ENCODE measurements around the gene LTBP1.

Gene LTBP1

GRCh38 chr2:33086400-33087015, 139.8 kb downstream of the LTBP1 start:
- H4K20me1 ChIP-seq (ENCODE audit: insufficient read depth), result no peaks in the 10 kb centered on the region
- no peak overlapping the region for H3K4me3 ChIP-seq (IDR thresholded peaks at IDR 0.05; ENCODE audit: insufficient read depth, low read depth, low read length)
- H3K9ac ChIP-seq, result no peak overlapping the region
- H2AFZ ChIP-seq (ENCODE audit: low read depth), result no peak overlapping the region
- H3K79me2 ChIP-seq (ENCODE audit: insufficient read depth, low read depth), result no peaks in the 10 kb centered on the region
- no peaks in the 10 kb centered on the region for H3K36me3 ChIP-seq (ENCODE audit: insufficient read depth)
- H3K27me3 ChIP-seq (ENCODE audit: insufficient read depth, low read depth), result no peaks in the 10 kb centered on the region
- no peak overlapping the region for H3K27ac ChIP-seq
- TF ChIP-seq, protein P1, sequence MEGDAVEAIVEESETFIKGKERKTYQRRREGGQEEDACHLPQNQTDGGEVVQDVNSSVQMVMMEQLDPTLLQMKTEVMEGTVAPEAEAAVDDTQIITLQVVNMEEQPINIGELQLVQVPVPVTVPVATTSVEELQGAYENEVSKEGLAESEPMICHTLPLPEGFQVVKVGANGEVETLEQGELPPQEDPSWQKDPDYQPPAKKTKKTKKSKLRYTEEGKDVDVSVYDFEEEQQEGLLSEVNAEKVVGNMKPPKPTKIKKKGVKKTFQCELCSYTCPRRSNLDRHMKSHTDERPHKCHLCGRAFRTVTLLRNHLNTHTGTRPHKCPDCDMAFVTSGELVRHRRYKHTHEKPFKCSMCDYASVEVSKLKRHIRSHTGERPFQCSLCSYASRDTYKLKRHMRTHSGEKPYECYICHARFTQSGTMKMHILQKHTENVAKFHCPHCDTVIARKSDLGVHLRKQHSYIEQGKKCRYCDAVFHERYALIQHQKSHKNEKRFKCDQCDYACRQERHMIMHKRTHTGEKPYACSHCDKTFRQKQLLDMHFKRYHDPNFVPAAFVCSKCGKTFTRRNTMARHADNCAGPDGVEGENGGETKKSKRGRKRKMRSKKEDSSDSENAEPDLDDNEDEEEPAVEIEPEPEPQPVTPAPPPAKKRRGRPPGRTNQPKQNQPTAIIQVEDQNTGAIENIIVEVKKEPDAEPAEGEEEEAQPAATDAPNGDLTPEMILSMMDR (conservative IDR thresholded peaks at IDR 0.05; ENCODE audit: low read depth, low read length), result no peak
- no peak overlapping the region for H3K4me2 ChIP-seq
- H3K4me1 ChIP-seq (ENCODE audit: low read depth, poor library complexity, severe bottlenecking), result peaks cover 3% of the 10 kb centered on the region

DNA sequence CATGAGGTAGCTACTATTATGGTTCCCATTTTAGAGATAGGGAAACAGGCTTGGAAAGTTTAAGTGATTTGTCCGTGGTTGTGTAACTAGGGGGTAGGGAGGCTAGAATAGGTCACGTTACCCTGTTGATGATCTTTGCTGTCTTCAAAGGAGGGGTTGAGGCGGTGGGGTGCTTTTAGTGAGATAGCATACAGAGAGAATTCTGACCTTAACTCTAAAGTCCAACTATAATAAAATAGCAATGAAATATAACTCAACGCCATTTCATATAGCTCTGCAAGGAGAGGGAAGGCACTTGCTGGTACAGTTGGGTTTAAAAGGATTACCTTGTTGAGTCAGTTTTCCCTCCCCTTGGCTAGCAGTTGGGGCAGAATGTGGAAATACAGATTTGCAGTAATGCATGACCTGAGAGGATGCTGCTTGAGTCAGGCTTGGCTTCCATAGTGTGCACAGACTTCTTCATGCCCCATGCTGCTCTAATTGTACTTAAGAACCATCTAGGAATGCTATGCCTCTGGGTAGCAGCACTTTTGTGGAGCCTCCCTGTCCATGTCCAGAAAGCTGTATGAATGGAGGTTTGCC, 143.9 kb downstream of the LTBP1 start:
- peaks cover 3% of the 10 kb centered on the region for H3K4me1 ChIP-seq (ENCODE audit: low read depth, poor library complexity, severe bottlenecking)
- TF ChIP-seq, protein P1 (conservative IDR thresholded peaks at IDR 0.05; ENCODE audit: low read depth, low read length), result no peak
- H3K79me2 ChIP-seq (ENCODE audit: insufficient read depth, low read depth), result no peaks in the 10 kb centered on the region

GRCh38 chr2:33091541-33092123, 144.9 kb downstream of the LTBP1 start:
- no peak overlapping the region for H3K4me3 ChIP-seq (IDR thresholded peaks at IDR 0.05; ENCODE audit: insufficient read depth, low read depth, low read length)
- no peaks in the 10 kb centered on the region for H3K79me2 ChIP-seq (ENCODE audit: insufficient read depth, low read depth)
- H4K20me1 ChIP-seq (ENCODE audit: insufficient read depth), result no peaks in the 10 kb centered on the region
- no peak overlapping the region for H2AFZ ChIP-seq (ENCODE audit: low read depth)
- TF ChIP-seq, protein P1 (conservative IDR thresholded peaks at IDR 0.05; ENCODE audit: low read depth, low read length), result no peak
- no peaks in the 10 kb centered on the region for H3K27me3 ChIP-seq (ENCODE audit: insufficient read depth, low read depth)
- no peak overlapping the region for H3K4me2 ChIP-seq
- H3K36me3 ChIP-seq (ENCODE audit: insufficient read depth), result no peaks in the 10 kb centered on the region
- H3K27ac ChIP-seq, result no peak overlapping the region
- H3K4me1 ChIP-seq (ENCODE audit: low read depth, poor library complexity, severe bottlenecking), result peaks cover 3% of the 10 kb centered on the region
- no peak overlapping the region for H3K9ac ChIP-seq

More for the DNA sequence above, 143.9 kb downstream of the LTBP1 start:
- Histone ChIP-seq H3K27me3 (ENCODE audit: insufficient read depth, low read depth) (no peaks in the 10 kb centered on the region), H3K9ac (no peak overlapping the region), H3K36me3 (ENCODE audit: insufficient read depth) (no peaks in the 10 kb centered on the region), H3K4me3 (IDR thresholded peaks at IDR 0.05; ENCODE audit: insufficient read depth, low read depth, low read length) (no peak overlapping the region), H3K27ac (no peak overlapping the region), H4K20me1 (ENCODE audit: insufficient read depth) (no peaks in the 10 kb centered on the region), H3K4me2 (no peak overlapping the region), H2AFZ (ENCODE audit: low read depth) (no peak overlapping the region)

DNA sequence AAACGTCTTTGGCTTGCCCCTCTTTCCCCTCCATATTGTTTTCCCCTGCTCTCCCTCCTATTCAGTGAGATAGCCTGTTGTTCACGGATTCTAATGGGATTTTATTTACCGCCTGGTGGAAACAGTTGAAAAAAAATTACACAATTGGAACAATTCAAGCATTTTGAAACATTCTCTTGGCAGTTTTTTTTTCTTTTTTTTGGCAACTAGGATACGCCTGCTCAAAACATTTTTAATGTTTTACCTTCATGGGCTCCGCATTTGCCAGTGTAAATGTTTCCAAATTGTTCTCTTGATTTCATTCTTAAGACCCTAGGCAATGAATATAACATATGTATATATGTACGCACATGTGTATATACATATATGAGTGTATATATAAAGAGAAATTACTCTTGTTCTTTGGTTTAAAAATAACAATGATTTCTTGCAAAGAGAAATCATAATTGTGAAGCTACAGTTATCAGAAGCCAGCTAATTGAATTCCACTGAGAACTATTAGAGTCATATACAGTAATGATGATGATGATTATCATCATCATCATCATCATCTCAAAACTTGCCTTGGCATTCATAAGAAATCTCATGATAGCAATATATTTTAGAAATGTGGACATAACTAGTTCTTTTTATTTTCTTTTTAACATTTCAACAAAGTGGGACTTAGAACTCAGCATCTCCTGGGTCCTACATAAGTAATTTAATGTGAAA, 146.7 kb downstream of the LTBP1 start:
- H2AFZ ChIP-seq (ENCODE audit: low read depth), result no peak overlapping the region
- H3K4me1 ChIP-seq (ENCODE audit: low read depth, poor library complexity, severe bottlenecking), result peaks cover 3% of the 10 kb centered on the region
- no peak overlapping the region for H3K4me3 ChIP-seq (IDR thresholded peaks at IDR 0.05; ENCODE audit: insufficient read depth, low read depth, low read length)
- H4K20me1 ChIP-seq (ENCODE audit: insufficient read depth), result no peaks in the 10 kb centered on the region
- no peaks in the 10 kb centered on the region for H3K27me3 ChIP-seq (ENCODE audit: insufficient read depth, low read depth)
- H3K4me2 ChIP-seq, result no peak overlapping the region
- H3K9ac ChIP-seq, result no peak overlapping the region
- no peaks in the 10 kb centered on the region for H3K36me3 ChIP-seq (ENCODE audit: insufficient read depth)
- H3K79me2 ChIP-seq (ENCODE audit: insufficient read depth, low read depth), result no peaks in the 10 kb centered on the region
- H3K27ac ChIP-seq, result no peak overlapping the region
- TF ChIP-seq, protein P1 (conservative IDR thresholded peaks at IDR 0.05; ENCODE audit: low read depth, low read length), result no peak

Data from KMS-11 (cell line).